Left lung (tissue), 10 donors: ENCODE results near the gene CISTR. TPM values are rescaled to one million over a fixed set of nuclear protein-coding genes. Genes with fewer than 3 reads are reported as not detected.

Experiments
- ATAC-seq: fragments of 200-7000 bp; cut with Tn5 transposase; one replicate; pipeline ENCODE4 v1.9.1; 2020; ENCODE audit warnings: moderate library complexity
- DNase-seq, 4 donors: peaks; one replicate each; pipeline ENCODE4 v3.0.0-alpha.2; 2013 to 2020
- H3K27ac ChIP-seq, 2 donors: fragments of 200-600 bp; sonication (generic) in 1 of 2; one replicate each; pipeline versions ENCODE4 v1.5.0 to v1.8.0; 2020 to 2021
- H3K27me3 ChIP-seq, 2 donors: fragments of 200-600 bp; sonication (generic) in 1 of 2; one replicate each; pipeline versions ENCODE4 v1.5.0 to v1.8.0; 2020 to 2021
- H3K36me3 ChIP-seq, 2 donors: fragments of 200-600 bp; sonication (generic) in 1 of 2; one replicate each; pipeline versions ENCODE4 v1.5.0 to v1.8.0; 2020 to 2021
- H3K4me1 ChIP-seq, 2 donors: fragments of 200-600 bp; one replicate each; pipeline ENCODE4 v1.8.0; 2021
- H3K4me3 ChIP-seq, 2 donors: fragments of 200-600 bp; sonication (generic) in 1 of 2; one replicate each; pipeline versions ENCODE4 v1.5.0 to v1.8.0; 2020 to 2021; ENCODE audit warnings: mild to moderate bottlenecking in 1 of 2
- H3K9me3 ChIP-seq, 2 donors: fragments of 200-600 bp; sonication (generic) in 1 of 2; one replicate each; pipeline versions ENCODE4 v1.5.0 to v1.8.0; 2020 to 2021
- CTCF ChIP-seq, 2 donors: fragments of 200-600 bp; sonication (generic) in 1 of 2; IDR thresholded peaks; one replicate each; pipeline versions ENCODE4 v1.5.0 to v1.8.0; 2021; ENCODE audit warnings: antibody characterized with exemption in 2 of 2
- intact Hi-C, 2 donors: fragments of 100-400 bp; cut with DNase I; formaldehyde crosslinking; loops; one replicate each; pipeline versions ENCODE4 v1.11.2 to v1.14.2; 2022
- polyA plus RNA-seq, 6 donors: library from polyadenylated mRNA; unstranded; fragments of 120-200 nt; gene quantifications; one replicate each; pipeline ENCODE4 v1.2.1, GENCODE V29; 2013; ENCODE audit not compliant: insufficient read length in 6 of 6
- total RNA-seq, 2 donors: library from RNA; stranded (reverse); fragmentation: NEBNext Ultra II Directional; extraction: Animal tissue kit (Norgen Biotek cat#: 25700); gene quantifications; one replicate each; pipeline ENCODE4 v1.2.1, GENCODE V29; 2021
- donor health status: DM: no; HTN: yes; CAD: no.
- donor health status: DM: no; HTN: no; CAD: no.

The CISTR gene
- total and polyA plus RNA-seq, 8 donors, result not detected

GRCh38 chr12:53703756-53704155 is 48.0 kb downstream of the CISTR start:
- H3K4me3 ChIP-seq, result no peak overlapping the region
- intact Hi-C loops, result loop anchor here in 1 of 2 donors (5.0 kb wide), 1 partner anchor 39 kb away; no protein-coding TSS in a partner anchor
- peaks cover 16 to 89% of the 10 kb centered on the region in 2 donors for H3K27me3 ChIP-seq
- no peak for ATAC-seq
- H3K36me3 ChIP-seq, result no peaks in the 10 kb centered on the region
- no peak overlapping the region for H3K27ac ChIP-seq
- H3K9me3 ChIP-seq, result no peaks in the 10 kb centered on the region
- no peaks in the 10 kb centered on the region for H3K4me1 ChIP-seq
- no peak for TF ChIP-seq CTCF (IDR thresholded peaks at IDR 0.05)
- no peak for DNase-seq

- peak; percentile 88 to 89 for TF ChIP-seq CTCF (IDR thresholded peaks at IDR 0.05)
- no peaks in the 10 kb centered on the region for H3K36me3 ChIP-seq
- DNase-seq, result peak in 3 of 4 donors; percentile 73 to 92 (median 80)
- intact Hi-C loops, result loop anchor here in 1 of 2 donors (5.0 kb wide), 1 partner anchor 41 kb away; no protein-coding TSS in a partner anchor
- ATAC-seq, result peak; percentile 95
- no peak overlapping the region for H3K4me3 ChIP-seq
- peaks cover 32 to 98% of the 10 kb centered on the region in 2 donors for H3K27me3 ChIP-seq
- no peaks in the 10 kb centered on the region for H3K9me3 ChIP-seq
- no peak overlapping the region for H3K27ac ChIP-seq
- H3K4me1 ChIP-seq, result peaks cover 0 to 4% of the 10 kb centered on the region in 2 donors
These were observed 50.1 kb downstream of the CISTR start for GRCh38 chr12:53701518-53702264.

GRCh38 chr12:53700567-53700966 is 51.2 kb downstream of the CISTR start:
- Histone ChIP-seq H3K4me1 (peaks cover 9 to 15% of the 10 kb centered on the region in 2 donors), H3K27ac (no peak overlapping the region), H3K27me3 (peaks cover 43 to 98% of the 10 kb centered on the region in 2 donors), H3K36me3 (no peaks in the 10 kb centered on the region), H3K9me3 (no peaks in the 10 kb centered on the region), H3K4me3 (no peak overlapping the region)
- ATAC-seq, result peak; percentile 66
- intact Hi-C loops, result loop anchor here in 1 of 2 donors (5.0 kb wide), 1 partner anchor 42 kb away; no protein-coding TSS in a partner anchor
- peak in 1 of 4 donors; percentile 41 for DNase-seq
- TF ChIP-seq CTCF (IDR thresholded peaks at IDR 0.05), result no peak

GRCh38 chr12:53699678-53700025 is 52.1 kb downstream of the CISTR start:
- Histone ChIP-seq H3K9me3 (no peaks in the 10 kb centered on the region), H3K36me3 (no peaks in the 10 kb centered on the region), H3K4me1 (peaks cover 13 to 25% of the 10 kb centered on the region in 2 donors), H3K4me3 (no peak overlapping the region), H3K27ac (no peak overlapping the region), H3K27me3 (peaks cover 52 to 98% of the 10 kb centered on the region in 2 donors)
- ATAC-seq, result no peak
- no peak for TF ChIP-seq CTCF (IDR thresholded peaks at IDR 0.05)
- intact Hi-C loops, result loop anchor here in 1 of 2 donors (5.0 kb wide), 1 partner anchor 43 kb away; no protein-coding TSS in a partner anchor
- no peak for DNase-seq

GRCh38 chr12:53698948-53699677 is 52.7 kb downstream of the CISTR start:
- TF ChIP-seq CTCF (IDR thresholded peaks at IDR 0.05), result no peak
- DNase-seq (no peak), ATAC-seq (no peak)
- H3K4me3 ChIP-seq, result no peak overlapping the region
- peaks cover 55 to 98% of the 10 kb centered on the region in 2 donors for H3K27me3 ChIP-seq
- H3K9me3 ChIP-seq, result no peaks in the 10 kb centered on the region
- H3K4me1 ChIP-seq, result peaks cover 13 to 25% of the 10 kb centered on the region in 2 donors
- intact Hi-C loops, result no loop called here
- no peaks in the 10 kb centered on the region for H3K36me3 ChIP-seq
- H3K27ac ChIP-seq, result no peak overlapping the region
